NCI-H2196 treated with DMSO at 0.1 percent for 48 hours (cell line): ENCODE results near the gene NUDT4B.
"Not testable (repeated sequence)": the region's sequence is repeated elsewhere in the genome, so short reads cannot be mapped to it uniquely, and the experiment has no call there.

Experiments used
- DNase-seq: peaks from one replicate; lab custom pipeline; 2025; ENCODE audit not compliant: unreplicated experiment; lab: John Stamatoyannopoulos, UW

The NUDT4B gene

DNA sequence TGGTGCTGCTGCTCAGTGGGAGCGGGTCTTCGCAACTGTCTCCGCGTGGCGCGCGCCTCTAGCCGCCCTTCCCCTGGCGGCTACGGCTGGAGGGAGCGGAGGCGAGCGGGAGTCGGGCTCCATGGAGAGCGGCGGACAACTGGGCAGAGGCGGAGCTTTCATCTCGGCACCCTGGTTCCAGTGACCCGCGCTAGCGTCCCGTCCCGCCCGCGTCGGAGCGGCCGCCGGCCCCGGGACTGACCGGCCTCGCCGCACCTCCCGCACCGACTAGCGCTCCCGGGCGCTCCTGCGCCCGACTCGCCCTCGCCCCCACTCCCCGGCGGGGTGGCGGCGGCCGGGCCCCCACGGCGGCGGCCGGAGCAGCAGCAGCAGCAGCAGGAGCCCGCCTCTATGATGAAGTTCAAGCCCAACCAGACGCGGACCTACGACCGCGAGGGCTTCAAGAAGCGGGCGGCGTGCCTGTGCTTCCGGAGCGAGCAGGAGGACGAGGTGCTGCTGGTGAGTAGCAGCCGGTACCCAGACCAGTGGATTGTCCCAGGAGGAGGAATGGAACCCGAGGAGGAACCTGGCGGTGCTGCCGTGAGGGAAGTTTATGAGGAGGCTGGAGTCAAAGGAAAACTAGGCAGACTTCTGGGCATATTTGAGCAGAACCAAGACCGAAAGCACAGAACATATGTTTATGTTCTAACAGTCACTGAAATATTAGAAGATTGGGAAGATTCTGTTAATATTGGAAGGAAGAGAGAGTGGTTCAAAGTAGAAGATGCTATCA is at the start of gene NUDT4B:
Gene NUDT4B, plus strand, starts transcription at position 212 of the 772 bp plus-strand sequence. Its CDS starts 179 bp downstream, at position 391.
- DNase-seq, result not testable (repeated sequence)

DNA sequence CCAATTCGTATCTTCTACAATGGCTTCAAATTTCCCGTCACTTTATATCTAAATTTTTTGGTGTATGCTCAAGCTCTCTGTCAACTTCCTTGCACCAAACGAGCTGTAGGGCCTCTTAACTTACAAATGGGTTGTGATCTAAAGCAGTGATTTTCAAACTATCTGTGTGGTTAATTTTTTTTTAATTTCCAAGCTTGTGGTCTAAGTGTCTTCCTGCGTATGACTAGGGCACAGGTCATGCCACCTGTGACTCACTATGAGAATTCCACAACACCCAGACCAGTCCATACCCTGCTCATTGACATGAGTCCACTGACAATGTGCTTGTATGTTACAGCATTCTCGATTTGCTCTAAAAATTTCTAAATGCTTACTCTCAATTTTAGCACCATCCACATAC is 49.2 kb upstream of the NUDT4B start:
- DNase-seq, result not testable (repeated sequence)

DNA sequence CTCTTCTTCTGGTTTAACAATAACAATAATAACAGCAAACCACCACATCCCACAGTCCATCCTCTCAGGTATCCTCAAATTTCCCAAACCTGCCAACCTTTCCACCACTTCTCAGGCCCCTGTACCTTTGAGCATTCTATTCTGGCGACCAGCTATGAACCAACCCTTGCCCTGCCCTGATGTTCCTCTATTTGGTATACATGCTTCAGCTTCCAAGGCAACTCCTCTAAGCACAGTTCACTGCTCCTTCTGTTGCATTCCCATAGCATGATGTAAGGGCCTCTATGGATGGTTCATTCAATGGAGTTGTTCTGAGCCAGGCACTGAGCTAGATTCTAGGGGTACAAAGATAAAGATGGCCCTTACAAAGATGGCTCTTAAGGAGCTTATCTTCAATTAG is 46.3 kb upstream of the NUDT4B start:
- not testable (repeated sequence) for DNase-seq

- DNase-seq, result not testable (repeated sequence)
Measured at GRCh38 chr1:148703973-148704591, 44.5 kb upstream of the NUDT4B start.

GRCh38 chr1:148705316-148705948 is 43.1 kb upstream of the NUDT4B start:
- not testable (repeated sequence) for DNase-seq

DNA sequence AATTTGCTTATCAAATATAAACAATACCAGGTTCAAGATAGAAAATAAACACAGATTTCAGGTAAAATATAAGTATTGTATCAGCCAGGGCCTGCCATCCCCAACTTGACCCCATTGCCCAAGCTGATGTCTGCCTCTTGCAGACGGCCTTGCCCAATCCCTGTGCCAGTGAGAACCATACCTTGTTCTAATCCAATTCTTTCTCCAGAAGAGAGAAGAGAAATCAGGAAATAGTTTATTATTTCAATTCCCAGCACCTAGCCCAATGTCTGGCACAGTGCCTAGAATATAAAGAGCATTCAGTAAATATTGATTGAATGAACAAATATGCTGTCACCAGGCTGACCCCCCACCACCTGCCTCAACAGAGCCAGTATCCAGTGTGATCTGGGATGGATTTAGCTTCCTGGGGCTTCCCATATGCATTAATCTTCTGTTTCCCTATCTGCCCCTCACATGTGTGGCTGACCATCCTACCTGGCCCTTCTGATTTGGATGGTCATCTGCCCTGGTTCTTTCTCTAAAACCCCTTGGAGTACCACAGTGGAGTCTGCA is 39.7 kb upstream of the NUDT4B start:
- DNase-seq, result not testable (repeated sequence)

GRCh38 chr1:148710772-148711523 is 37.6 kb upstream of the NUDT4B start:
- DNase-seq, result not testable (repeated sequence)

DNA sequence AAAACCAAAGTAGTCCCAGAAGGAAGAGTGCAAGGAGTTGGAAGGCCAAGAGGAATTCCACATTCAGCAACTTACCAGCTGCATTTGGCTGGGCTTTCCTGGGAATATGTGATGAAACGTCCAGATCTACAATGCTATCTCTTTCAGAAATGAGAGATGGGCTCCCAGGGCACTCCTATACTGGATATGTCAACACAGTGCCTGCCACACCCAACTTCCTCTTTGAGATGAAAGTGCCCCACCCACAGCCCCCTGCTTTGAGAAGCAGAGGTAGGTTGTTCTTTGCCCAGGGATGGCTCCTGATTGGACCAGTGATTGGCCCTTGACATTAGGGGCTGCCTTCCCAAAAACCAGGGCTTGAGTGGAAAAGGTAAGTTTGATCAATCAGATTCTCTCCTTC is 36.2 kb upstream of the NUDT4B start:
- DNase-seq, result not testable (repeated sequence)

GRCh38 chr1:148715518-148715917 is 33.1 kb upstream of the NUDT4B start:
- not testable (repeated sequence) for DNase-seq

- not testable (repeated sequence) for DNase-seq
Measured at GRCh38 chr1:148716966-148717520, 31.5 kb upstream of the NUDT4B start.

DNA sequence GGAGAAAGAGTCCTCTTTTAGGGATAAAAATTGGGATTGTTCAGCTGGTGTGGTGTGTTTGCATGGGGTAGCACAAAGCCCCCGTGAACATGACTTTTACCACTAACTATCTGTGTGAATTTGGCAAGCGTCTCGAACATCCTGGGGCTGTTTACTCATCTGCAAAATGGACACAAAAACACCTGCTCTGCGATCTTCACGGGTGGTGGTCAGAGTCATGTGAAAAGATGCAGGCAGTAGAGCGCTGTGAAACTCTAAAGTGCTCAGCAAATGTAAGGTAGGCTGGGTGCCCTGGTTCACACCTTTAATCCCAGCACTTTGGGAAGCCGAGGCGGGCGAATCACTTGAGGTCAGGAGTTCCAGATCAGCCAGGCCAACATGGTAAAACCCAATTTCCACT is 27.7 kb upstream of the NUDT4B start:
- not testable (repeated sequence) for DNase-seq

DNA sequence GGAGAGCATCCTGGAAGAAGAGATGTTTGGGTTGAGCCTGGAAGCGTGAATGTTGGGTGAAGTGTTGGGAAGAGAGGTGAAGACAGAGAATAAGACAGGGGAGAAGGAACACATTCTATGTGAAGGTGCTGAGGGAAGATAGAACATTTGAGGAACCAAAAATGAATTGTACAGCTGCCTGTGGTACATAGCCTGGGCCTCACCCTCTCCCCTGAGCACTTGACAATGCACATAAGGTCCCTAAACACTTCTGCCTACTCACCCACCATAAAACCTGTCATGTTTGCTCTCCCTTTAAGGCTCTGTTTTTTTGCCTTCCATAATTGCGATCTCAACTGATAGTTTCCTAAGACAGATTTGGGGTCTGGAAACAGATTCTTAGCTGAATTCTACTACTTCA is 25.8 kb upstream of the NUDT4B start:
- DNase-seq, result not testable (repeated sequence)

DNA sequence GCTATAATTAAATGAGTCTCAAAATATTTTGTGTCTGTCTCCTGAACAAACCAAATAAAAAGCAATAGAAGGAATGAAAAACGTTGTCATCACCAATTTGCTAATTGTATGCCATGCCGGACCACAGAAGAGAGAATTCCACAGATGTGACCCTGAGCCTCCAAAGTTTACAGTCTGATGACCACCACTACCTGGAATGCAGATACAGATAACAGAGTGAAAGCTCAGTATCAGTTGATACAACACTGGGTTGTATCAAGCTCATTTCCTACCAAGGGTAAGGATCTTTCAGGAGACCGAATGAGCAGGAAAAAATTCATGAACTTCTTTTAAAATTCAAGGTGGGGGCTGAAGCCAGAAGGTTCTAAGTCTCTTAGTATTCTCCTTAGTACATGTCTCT is 25.1 kb upstream of the NUDT4B start:
- DNase-seq, result not testable (repeated sequence)

DNA sequence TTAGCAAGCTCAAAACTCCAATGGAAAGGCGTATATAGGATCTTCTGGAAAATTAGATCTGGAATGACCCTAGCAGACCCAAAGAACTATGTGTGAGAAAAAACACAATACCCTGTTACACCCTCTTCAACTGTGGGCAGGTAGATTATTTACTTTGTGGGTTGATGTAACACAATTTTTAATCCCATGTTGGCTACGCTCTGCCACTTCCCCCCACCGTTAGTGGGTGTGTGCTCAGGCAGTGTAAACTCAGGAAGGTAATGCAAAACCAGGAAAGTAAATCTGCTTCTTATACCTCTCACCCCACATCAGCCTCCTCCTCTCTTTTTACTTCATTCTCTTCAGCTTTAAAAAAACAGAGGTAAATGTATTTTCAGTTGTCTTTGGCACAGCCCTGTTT is 23.7 kb upstream of the NUDT4B start:
- not testable (repeated sequence) for DNase-seq

DNA sequence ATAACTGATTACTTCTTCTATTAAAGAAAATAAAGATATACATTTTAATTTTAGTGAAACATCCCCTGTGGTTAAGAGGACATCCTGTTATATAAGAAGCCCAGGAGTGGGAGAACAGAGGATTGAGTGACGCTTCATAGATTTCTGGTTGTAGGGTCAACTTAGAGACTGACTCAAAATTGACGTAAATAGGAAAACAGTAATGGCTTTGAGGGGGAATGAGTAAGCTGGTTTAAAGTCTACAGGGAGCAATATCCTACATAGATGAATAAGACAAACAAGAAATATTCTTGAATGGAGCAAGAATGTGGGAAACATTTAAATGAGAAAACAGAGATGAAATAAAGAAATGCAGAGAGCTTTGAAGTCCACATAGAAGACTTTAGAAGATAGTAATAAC is 20.7 kb upstream of the NUDT4B start:
- not testable (repeated sequence) for DNase-seq

DNA sequence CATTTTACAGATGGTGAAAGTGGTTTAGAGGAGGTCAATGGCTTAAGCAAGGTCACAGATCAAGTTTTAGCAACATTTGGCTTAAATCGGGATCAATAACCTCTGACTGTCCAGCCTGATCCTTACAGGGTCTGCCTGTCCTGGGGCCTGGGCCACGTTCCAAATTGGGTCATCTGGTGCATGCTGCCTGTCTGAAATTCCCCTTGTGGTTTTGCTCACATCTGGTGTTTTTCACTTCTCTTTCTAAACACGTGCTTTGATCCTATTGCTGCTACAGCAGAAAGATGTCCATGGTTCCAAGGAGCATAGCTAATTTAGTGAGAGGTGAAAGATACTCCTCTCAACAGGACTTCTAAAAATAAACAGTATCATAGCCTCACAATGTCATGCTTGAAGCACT is 19.4 kb upstream of the NUDT4B start:
- DNase-seq, result not testable (repeated sequence)

GRCh38 chr1:148729541-148729940 is 19.0 kb upstream of the NUDT4B start:
- DNase-seq, result not testable (repeated sequence)

- not testable (repeated sequence) for DNase-seq
Measured at GRCh38 chr1:148732277-148732676, 16.3 kb upstream of the NUDT4B start.

DNA sequence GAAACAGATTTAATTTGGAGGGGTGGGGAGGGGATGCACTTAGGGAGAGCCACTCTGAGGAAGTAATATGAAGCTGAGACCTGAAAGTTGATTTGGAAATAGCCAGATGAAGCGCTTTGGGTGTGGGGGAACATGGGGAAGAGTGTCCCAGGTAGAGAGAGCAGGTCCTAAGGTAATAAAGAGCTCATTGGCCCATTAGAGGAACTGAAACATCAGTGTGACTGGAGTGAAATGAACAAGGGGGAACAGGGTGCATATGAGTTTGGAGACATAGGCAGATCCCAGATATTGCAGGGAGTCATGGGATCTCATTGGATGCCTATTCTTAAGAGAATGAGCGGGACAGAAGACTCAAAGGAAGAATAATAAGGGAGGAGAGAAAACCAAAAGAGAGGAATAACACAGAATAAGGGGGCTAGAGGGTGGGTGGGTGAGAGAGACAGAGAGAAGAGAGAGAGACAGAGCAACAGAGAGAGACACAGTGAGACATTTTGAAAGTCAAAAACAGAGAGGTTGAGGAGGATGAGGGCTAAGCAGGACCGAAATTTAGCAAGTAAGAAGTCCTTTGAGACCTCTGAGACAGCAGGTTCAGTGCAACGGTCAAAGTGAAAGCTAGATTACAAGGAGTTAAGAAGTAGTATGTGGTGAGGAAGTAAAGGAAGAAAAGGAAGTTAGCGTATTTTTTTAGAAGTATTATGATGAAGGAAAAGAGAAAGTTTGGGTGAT is 14.8 kb upstream of the NUDT4B start:
- DNase-seq, result not testable (repeated sequence)

GRCh38 chr1:148734311-148734662 is 14.3 kb upstream of the NUDT4B start:
- DNase-seq, result not testable (repeated sequence)
